BE2C (cell line): ENCODE results near the gene OR6C75. TPM values are rescaled to one million over a fixed set of nuclear protein-coding genes. Genes with fewer than 3 reads are reported as not detected.
"Not testable (repeated sequence)": the region's sequence is repeated elsewhere in the genome, so short reads cannot be mapped to it uniquely, and the experiment has no call there.

Experiments
- DNase-seq: peaks from one replicate; pipeline ENCODE4 v3.0.0-alpha.2; 2020
- H3K27me3 ChIP-seq: fragments of 250-450 bp; sonication (Bioruptor Pico); 2 replicates; pipeline ENCODE4 v1.5.1; 2020; ENCODE audit warnings: mild to moderate bottlenecking
- H3K36me3 ChIP-seq: fragments of 250-450 bp; sonication (Bioruptor Pico); 2 replicates; pipeline ENCODE4 v1.5.1; 2020; ENCODE audit warnings: mild to moderate bottlenecking
- H3K4me1 ChIP-seq: fragments of 250-450 bp; sonication (Bioruptor Pico); 2 replicates; pipeline ENCODE4 v1.5.1; 2020
- H3K4me3 ChIP-seq: 2 replicates; pipeline ENCODE4 v1.5.1; 2011; ENCODE audit warnings: low read depth, low read length
- H3K9me3 ChIP-seq: fragments of 250-450 bp; sonication (Bioruptor Pico); 2 replicates; pipeline ENCODE4 v1.5.1; 2020
- CTCF ChIP-seq: IDR thresholded peaks from 2 replicates; pipeline ENCODE4 v1.5.1; 2012; ENCODE audit warnings: mild to moderate bottlenecking, low read depth, low read length
- polyA plus RNA-seq: library from polyadenylated mRNA; unstranded; fragments of >200 nt; gene quantifications from one replicate; pipeline ENCODE4 v1.2.1, GENCODE V29; 2012; ENCODE audit warnings: low read depth, missing spikeins; ENCODE audit not compliant: insufficient read length, insufficient read depth

Gene OR6C75
- polyA plus RNA-seq = not detected

DNA sequence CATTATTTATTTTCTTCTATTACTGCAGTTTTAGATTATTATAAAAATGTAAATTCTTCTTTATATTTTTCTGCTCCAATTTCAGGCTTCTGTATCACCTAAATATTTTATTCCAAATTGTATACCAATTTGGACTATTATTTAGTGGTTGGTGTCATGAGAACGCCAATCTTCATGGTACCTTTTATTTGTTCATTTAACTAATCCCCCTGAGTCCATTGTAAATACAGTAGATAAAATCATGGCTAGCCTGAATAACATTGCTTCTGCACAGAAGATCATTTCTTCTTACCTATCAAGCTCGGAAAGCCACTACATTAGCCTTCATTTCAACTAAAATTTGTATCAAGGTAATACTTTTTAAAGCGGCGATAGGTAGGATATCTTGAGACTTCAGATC is at the start of gene OR6C75:
OR6C75 (plus strand) TSS at position 301 of the 400 bp plus-strand sequence. CDS start 2,136 bp downstream, outside the sequence.
- no peaks in the 10 kb centered on the region for H3K27me3 ChIP-seq
- no peak for TF ChIP-seq CTCF
- no peaks in the 10 kb centered on the region for H3K36me3 ChIP-seq
- H3K4me3 ChIP-seq = no peak within 1 kb of the TSS
- no peaks in the 10 kb centered on the region for H3K4me1 ChIP-seq
- DNase-seq = no peak
- H3K9me3 ChIP-seq = no peaks in the 10 kb centered on the region

GRCh38 chr12:55314043-55314442 is 48.7 kb upstream of the OR6C75 start, which contains the start of gene OR6C1:
Gene OR6C1 (plus strand): TSS chr12:55314343. CDS start chr12:55320600, 6,257 bp downstream.
- Histone ChIP-seq H3K9me3 (no peaks in the 10 kb centered on the region), H3K4me3 (no peak within 1 kb of the TSS), H3K4me1 (no peaks in the 10 kb centered on the region), H3K27me3 (no peaks in the 10 kb centered on the region), H3K36me3 (no peaks in the 10 kb centered on the region)
- DNase-seq = no peak
- no peak for TF ChIP-seq CTCF

- Histone ChIP-seq H3K4me3 (no peak overlapping the region), H3K36me3 (no peaks in the 10 kb centered on the region), H3K9me3 (no peaks in the 10 kb centered on the region), H3K27me3 (no peaks in the 10 kb centered on the region), H3K4me1 (no peaks in the 10 kb centered on the region)
- TF ChIP-seq CTCF = no peak
- DNase-seq = no peak
These were observed 42.6 kb upstream of the OR6C75 start for GRCh38 chr12:55320201-55320600.

GRCh38 chr12:55325801-55326200 is 37.0 kb upstream of the OR6C75 start:
- H3K4me3 ChIP-seq, H3K27me3 ChIP-seq, H3K36me3 ChIP-seq, DNase-seq, H3K9me3 ChIP-seq, H3K4me1 ChIP-seq: not testable (repeated sequence)

DNA sequence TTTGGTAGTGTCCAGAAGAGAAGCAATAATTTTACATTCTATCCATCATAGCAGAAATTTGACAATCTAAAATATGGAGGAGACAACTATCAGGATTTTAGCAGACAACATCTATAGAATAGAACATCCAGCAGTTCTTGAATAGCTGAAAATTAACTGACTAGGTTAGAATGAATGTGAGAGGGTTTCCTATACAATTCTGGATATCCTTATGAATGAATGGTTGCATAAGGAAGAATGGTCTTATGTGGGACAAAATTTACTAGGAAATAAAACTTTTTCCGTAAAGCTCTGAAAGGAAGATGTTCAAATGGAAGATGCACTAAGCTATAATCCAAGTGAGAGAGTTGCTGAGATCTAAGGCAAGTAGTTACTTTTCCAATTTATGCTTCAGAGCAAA is 32.3 kb upstream of the OR6C75 start, which contains the start of gene OR6C3:
OR6C3 (plus strand) TSS at position 301 of the 400 bp plus-strand sequence. CDS start 955 bp downstream, outside the sequence.
- no peaks in the 10 kb centered on the region for H3K27me3 ChIP-seq
- no peak for TF ChIP-seq CTCF
- H3K9me3 ChIP-seq = no peaks in the 10 kb centered on the region
- H3K4me3 ChIP-seq = no peak within 1 kb of the TSS
- H3K36me3 ChIP-seq = no peaks in the 10 kb centered on the region
- no peak for DNase-seq
- H3K4me1 ChIP-seq = no peaks in the 10 kb centered on the region

DNA sequence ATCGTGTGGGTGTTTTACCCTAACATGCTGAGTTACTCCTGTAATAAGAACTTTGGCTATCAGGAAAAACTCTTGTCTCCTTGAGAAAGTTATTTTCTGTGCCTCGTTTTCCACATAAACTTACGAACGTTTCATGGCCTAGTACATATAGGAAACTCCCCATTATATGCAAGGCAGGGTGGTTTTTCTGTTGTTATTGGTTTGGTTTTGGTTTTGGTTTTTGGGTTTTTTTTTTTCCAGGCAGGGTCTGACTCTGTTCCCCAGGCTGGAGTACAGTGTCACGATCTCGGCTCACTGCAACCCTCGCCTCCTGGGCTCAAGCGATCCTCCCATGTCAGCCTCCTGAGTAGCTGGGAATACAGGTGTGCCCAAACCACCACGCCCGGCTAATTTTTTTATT is 26.8 kb upstream of the OR6C75 start:
- no peak for DNase-seq
- H3K9me3 ChIP-seq = no peaks in the 10 kb centered on the region
- H3K4me1 ChIP-seq = no peaks in the 10 kb centered on the region
- TF ChIP-seq CTCF = no peak
- no peaks in the 10 kb centered on the region for H3K36me3 ChIP-seq
- no peak overlapping the region for H3K4me3 ChIP-seq
- H3K27me3 ChIP-seq = peaks cover 3% of the 10 kb centered on the region; the same call in 1 of the 2 replicates

- not testable (repeated sequence) for H3K36me3 ChIP-seq, H3K4me1 ChIP-seq, DNase-seq, H3K4me3 ChIP-seq, H3K9me3 ChIP-seq, H3K27me3 ChIP-seq
These were observed 7.4 kb upstream of the OR6C75 start for GRCh38 chr12:55355338-55355737.
